ENCODE results near the gene C4A.
"Not testable (repeated sequence)": the region's sequence is repeated elsewhere in the genome, so short reads cannot be mapped to it uniquely, and the experiment has no call there.

C4A gene

GRCh38 chr6:31980998-31981397 lies 859 bp upstream of the C4A start:
- FAIRE-seq: not testable (repeated sequence)

- peak; percentile 89 for FAIRE-seq
Observed at GRCh38 chr6:31989363-31989762, 7.5 kb downstream of the C4A start.

DNA sequence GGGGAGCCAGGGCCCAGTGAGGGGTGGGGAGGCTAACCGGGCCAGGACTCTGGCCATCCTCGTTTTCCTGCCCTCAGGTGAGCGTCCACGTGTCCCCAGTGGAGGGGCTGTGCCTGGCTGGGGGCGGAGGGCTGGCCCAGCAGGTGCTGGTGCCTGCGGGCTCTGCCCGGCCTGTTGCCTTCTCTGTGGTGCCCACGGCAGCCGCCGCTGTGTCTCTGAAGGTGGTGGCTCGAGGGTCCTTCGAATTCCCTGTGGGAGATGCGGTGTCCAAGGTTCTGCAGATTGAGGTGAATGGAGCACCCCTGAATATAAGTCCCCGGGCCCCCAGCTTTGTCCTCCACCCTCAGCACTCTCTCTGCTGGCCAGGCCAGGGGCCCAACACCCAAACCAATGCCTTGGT lies 12.6 kb downstream of the C4A start:
- not testable (repeated sequence) for FAIRE-seq

DNA sequence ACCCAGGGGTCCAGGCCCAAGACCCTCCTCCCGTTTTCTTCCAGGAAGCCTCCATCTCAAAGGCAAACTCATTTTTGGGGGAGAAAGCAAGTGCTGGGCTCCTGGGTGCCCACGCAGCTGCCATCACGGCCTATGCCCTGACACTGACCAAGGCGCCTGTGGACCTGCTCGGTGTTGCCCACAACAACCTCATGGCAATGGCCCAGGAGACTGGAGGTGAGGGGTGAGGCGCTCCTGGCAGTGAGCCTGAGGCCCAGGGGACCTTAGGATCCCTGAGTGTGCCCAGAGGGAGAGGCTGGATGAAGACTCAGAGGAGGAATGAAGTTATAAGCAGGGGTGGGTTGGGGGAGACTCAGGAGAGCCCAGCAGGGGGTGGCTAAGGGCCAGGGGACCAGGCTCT lies 14.5 kb downstream of the C4A start:
- not testable (repeated sequence) for FAIRE-seq

DNA sequence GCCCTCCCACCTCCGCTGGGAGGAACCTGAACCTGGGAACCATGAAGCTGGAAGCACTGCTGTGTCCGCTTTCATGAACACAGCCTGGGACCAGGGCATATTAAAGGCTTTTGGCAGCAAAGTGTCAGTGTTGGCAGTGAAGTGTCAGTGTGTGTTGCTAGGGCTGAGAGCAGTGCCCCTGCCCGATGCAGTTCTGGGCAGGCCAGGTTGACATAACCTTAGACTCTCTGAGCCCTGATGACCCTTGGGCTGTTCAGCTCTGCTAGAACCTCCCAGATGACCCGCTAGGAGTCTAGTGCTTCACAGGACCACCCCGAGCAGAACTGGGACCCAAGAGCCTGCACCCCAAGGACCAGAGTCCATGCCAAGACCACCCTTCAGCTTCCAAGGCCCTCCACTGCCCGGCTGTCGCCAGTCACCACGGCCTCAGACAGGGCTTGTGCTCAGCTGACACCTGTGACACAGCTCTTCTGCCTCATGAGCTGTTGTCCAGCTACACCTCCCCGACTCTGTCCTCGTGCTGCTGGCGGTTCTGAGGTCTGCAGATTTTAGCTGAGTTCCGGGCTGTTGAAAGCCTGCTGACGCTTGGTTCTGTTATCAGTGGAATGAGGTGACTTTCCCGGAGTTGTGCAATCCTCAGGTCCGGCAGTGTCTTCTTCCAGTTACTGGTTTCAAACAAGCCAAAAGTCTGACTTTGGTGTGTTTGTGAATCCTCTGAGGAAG lies 20.9 kb downstream of the C4A start:
- FAIRE-seq: not testable (repeated sequence)

GRCh38 chr6:32003301-32003700 lies 21.4 kb downstream of the C4A start:
- FAIRE-seq: not testable (repeated sequence)

DNA sequence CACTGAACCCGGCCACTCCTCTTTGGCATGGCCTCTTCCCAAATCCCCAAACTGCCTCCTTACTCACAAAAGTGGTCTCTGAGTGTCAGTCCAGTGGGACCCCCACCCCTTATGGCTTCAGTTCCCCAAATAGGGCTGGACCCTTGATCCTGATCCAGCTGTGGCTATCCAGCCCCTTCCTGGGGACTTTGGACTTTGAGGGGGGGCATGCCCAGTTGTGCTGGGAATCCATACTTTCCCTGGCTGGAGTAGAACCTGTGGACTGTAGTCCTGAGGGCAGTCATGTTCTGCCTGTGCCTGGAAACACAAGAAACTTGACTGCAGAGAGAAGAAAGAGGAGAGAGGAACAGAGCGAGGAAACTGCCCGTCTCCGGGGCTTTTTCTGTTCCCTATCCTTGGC lies 22.5 kb downstream of the C4A start:
- not testable (repeated sequence) for FAIRE-seq

GRCh38 chr6:32004864-32005537 lies 23.1 kb downstream of the C4A start:
- not testable (repeated sequence) for FAIRE-seq

DNA sequence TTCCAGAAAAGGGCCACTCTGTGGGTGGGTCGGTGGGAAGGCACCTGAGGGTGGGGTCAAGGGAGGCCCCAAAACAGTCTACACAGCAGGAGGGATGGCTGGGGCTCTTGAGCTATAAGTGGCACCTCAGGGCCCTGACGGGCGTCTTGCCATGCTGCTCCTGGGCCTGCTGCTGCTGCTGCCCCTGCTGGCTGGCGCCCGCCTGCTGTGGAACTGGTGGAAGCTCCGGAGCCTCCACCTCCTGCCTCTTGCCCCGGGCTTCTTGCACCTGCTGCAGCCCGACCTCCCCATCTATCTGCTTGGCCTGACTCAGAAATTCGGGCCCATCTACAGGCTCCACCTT lies 23.7 kb downstream of the C4A start:
- not testable (repeated sequence) for FAIRE-seq

- not testable (repeated sequence) for FAIRE-seq
Observed at GRCh38 chr6:32005991-32006529, 24.2 kb downstream of the C4A start.

DNA sequence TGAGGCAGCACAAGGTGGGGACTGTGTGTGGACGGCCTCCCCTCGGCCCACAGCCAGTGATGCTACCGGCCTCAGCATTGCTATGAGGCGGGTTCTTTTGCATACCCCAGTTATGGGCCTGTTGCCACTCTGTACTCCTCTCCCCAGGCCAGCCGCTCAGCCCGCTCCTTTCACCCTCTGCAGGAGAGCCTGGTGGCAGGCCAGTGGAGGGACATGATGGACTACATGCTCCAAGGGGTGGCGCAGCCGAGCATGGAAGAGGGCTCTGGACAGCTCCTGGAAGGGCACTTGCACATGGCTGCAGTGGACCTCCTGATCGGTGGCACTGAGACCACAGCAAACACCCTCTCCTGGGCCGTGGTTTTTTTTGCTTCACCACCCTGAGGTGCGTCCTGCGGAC lies 25.2 kb downstream of the C4A start:
- FAIRE-seq: not testable (repeated sequence)

GRCh38 chr6:32008037-32008436 lies 26.2 kb downstream of the C4A start:
- FAIRE-seq: not testable (repeated sequence)

- not testable (repeated sequence) for FAIRE-seq
Observed at GRCh38 chr6:32008616-32009015, 26.8 kb downstream of the C4A start.

- FAIRE-seq: not testable (repeated sequence)
Observed at GRCh38 chr6:32009537-32009936, 27.7 kb downstream of the C4A start.

- not testable (repeated sequence) for FAIRE-seq
Observed at GRCh38 chr6:32010856-32011530, 29.1 kb downstream of the C4A start.

- not testable (repeated sequence) for FAIRE-seq
Observed at GRCh38 chr6:32012941-32013617, 31.2 kb downstream of the C4A start.

GRCh38 chr6:32013738-32014137 lies 31.9 kb downstream of the C4A start:
- FAIRE-seq: not testable (repeated sequence)

- not testable (repeated sequence) for FAIRE-seq
Observed at GRCh38 chr6:32014547-32014946, 32.7 kb downstream of the C4A start, which contains the start of gene C4B. Gene C4B (plus strand): TSS chr6:32014795. CDS start chr6:32014846, 51 bp downstream.

GRCh38 chr6:32022100-32022499 lies 40.2 kb downstream of the C4A start:
- peak; percentile 94 for FAIRE-seq

DNA sequence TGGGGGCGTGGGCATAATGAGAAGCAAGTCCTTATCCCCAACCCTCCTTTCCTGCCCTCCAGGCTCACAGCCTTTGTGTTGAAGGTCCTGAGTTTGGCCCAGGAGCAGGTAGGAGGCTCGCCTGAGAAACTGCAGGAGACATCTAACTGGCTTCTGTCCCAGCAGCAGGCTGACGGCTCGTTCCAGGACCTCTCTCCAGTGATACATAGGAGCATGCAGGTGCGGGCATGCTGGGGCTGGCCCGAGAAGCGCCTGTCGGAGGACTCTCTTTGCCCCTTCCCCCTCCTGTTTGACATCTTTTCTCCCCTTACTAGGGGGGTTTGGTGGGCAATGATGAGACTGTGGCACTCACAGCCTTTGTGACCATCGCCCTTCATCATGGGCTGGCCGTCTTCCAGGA lies 46.8 kb downstream of the C4A start:
- not testable (repeated sequence) for FAIRE-seq

DNA sequence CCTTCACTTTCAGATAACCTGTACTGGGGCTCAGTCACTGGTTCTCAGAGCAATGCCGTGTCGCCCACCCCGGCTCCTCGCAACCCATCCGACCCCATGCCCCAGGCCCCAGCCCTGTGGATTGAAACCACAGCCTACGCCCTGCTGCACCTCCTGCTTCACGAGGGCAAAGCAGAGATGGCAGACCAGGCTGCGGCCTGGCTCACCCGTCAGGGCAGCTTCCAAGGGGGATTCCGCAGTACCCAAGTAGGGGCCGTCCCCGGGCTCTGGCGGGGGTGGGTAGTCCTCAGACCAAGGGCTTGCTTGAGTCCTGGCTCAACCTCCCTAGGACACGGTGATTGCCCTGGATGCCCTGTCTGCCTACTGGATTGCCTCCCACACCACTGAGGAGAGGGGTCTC lies 47.7 kb downstream of the C4A start:
- not testable (repeated sequence) for FAIRE-seq

DNA sequence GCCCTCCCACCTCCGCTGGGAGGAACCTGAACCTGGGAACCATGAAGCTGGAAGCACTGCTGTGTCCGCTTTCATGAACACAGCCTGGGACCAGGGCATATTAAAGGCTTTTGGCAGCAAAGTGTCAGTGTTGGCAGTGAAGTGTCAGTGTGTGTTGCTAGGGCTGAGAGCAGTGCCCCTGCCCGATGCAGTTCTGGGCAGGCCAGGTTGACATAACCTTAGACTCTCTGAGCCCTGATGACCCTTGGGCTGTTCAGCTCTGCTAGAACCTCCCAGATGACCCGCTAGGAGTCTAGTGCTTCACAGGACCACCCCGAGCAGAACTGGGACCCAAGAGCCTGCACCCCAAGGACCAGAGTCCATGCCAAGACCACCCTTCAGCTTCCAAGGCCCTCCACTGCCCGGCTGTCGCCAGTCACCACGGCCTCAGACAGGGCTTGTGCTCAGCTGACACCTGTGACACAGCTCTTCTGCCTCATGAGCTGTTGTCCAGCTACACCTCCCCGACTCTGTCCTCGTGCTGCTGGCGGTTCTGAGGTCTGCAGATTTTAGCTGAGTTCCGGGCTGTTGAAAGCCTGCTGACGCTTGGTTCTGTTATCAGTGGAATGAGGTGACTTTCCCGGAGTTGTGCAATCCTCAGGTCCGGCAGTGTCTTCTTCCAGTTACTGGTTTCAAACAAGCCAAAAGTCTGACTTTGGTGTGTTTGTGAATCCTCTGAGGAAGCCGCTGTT lies 53.6 kb downstream of the C4A start:
- not testable (repeated sequence) for FAIRE-seq
